Trophoblast cell (in vitro differentiated cells and primary cell): Measurements from ENCODE around the gene TXNDC2.

Experiments used
- DNase-seq, 2 donors: peaks; one replicate each; pipeline ENCODE4 v3.0.0-alpha.2; 2016
- H2AFZ ChIP-seq: 2 replicates; pipeline ENCODE4 v1.6.1; 2013; ENCODE audit warnings: low read length, moderate library complexity, mild to moderate bottlenecking; ENCODE audit not compliant: insufficient read depth, poor library complexity
- H2AK5ac ChIP-seq: 2 replicates; pipeline ENCODE4 v1.6.1; 2013; ENCODE audit warnings: mild to moderate bottlenecking, low read length
- H2BK120ac ChIP-seq: 2 replicates; pipeline ENCODE4 v1.6.1; 2013; ENCODE audit warnings: low read length, mild to moderate bottlenecking, moderate library complexity; ENCODE audit not compliant: insufficient read depth, poor library complexity
- H2BK12ac ChIP-seq: 2 replicates; pipeline ENCODE4 v1.6.1; 2013; ENCODE audit warnings: mild to moderate bottlenecking, low read length, moderate library complexity
- H2BK5ac ChIP-seq: 2 replicates; pipeline ENCODE4 v1.6.1; 2013; ENCODE audit warnings: low read length, low read depth, moderate library complexity, mild to moderate bottlenecking; ENCODE audit not compliant: poor library complexity
- H3K14ac ChIP-seq: 2 replicates; pipeline ENCODE4 v1.6.1; 2013; ENCODE audit warnings: mild to moderate bottlenecking, low read length
- H3K18ac ChIP-seq: 2 replicates; pipeline ENCODE4 v1.6.1; 2013; ENCODE audit warnings: mild to moderate bottlenecking, low read length
- H3K23ac ChIP-seq: 2 replicates; pipeline ENCODE4 v1.6.1; 2013; ENCODE audit warnings: low read length
- H3K27ac ChIP-seq: 2 replicates; pipeline ENCODE4 v1.5.1; 2013; ENCODE audit warnings: low read depth, mild to moderate bottlenecking, inconsistent platforms, low read length, moderate library complexity
- H3K27me3 ChIP-seq: 2 replicates; pipeline ENCODE4 v1.6.1; 2013; ENCODE audit warnings: inconsistent platforms, mild to moderate bottlenecking, low read length, moderate library complexity; ENCODE audit not compliant: insufficient read depth
- H3K36me3 ChIP-seq, 2 experiments: 1 replicate in 1 of 2; 2 replicates in 1 of 2; pipeline ENCODE4 v1.6.1; 2013; ENCODE audit warnings: low read length in 2 of 2, mild to moderate bottlenecking in 2 of 2, moderate library complexity in 1 of 2; ENCODE audit not compliant: insufficient read depth in 2 of 2, control insufficient read depth in 1 of 2
- H3K4ac ChIP-seq: 2 replicates; pipeline ENCODE4 v1.6.1; 2013; ENCODE audit warnings: low read depth, mild to moderate bottlenecking, low read length, moderate library complexity
- H3K4me1 ChIP-seq, 2 experiments: 1 replicate in 1 of 2; 2 replicates in 1 of 2; pipeline ENCODE4 v1.6.1; 2013; ENCODE audit warnings: low read length in 2 of 2, mild to moderate bottlenecking in 2 of 2, moderate library complexity in 1 of 2; ENCODE audit not compliant: insufficient read depth in 2 of 2, control insufficient read depth in 1 of 2
- H3K4me2 ChIP-seq: 2 replicates; pipeline ENCODE4 v1.6.1; 2013; ENCODE audit warnings: inconsistent platforms, mild to moderate bottlenecking, low read length, moderate library complexity
- H3K4me3 ChIP-seq: 2 replicates; pipeline ENCODE4 v1.5.1; 2013; ENCODE audit warnings: mild to moderate bottlenecking, low read depth, low read length, inconsistent platforms
- H3K79me1 ChIP-seq: one replicate; pipeline ENCODE4 v1.6.1; 2013; ENCODE audit warnings: low read length
- H3K79me2 ChIP-seq: 2 replicates; pipeline ENCODE4 v1.6.1; 2013; ENCODE audit warnings: low read length, mild to moderate bottlenecking; ENCODE audit not compliant: control insufficient read depth, insufficient read depth, poor library complexity
- H3K9ac ChIP-seq: 2 replicates; pipeline ENCODE4 v1.6.1; 2013; ENCODE audit warnings: mild to moderate bottlenecking, low read length
- H3K9me3 ChIP-seq: 2 replicates; pipeline ENCODE4 v1.6.1; 2013; ENCODE audit warnings: low read depth, mild to moderate bottlenecking, control low read depth, inconsistent platforms, low read length; ENCODE audit not compliant: insufficient read depth
- H4K12ac ChIP-seq: 2 replicates; pipeline ENCODE4 v1.6.1; 2013; ENCODE audit warnings: low read depth, mild to moderate bottlenecking, low read length, moderate library complexity
- H4K8ac ChIP-seq: 2 replicates; pipeline ENCODE4 v1.6.1; 2013; ENCODE audit warnings: low read depth, mild to moderate bottlenecking, low read length, moderate library complexity
- H4K91ac ChIP-seq: one replicate; pipeline ENCODE4 v1.6.1; 2013; ENCODE audit warnings: low read depth, mild to moderate bottlenecking, low read length, moderate library complexity
- WGBS: extraction: QIAGEN DNeasy Blood & Tissue Kit; methylation state at CpG from one replicate; pipeline ENCODE4 v1.1.7; 2013; ENCODE audit warnings: missing lambda C conversion rate; ENCODE audit not compliant: insufficient read length, insufficient coverage; ENCODE audit errors: extremely low coverage; 5-methylcytosine and 5-hydroxymethylcytosine counted together

Gene TXNDC2

GRCh38 chr18:9918016-9918680, 32.4 kb downstream of the TXNDC2 start:
- Histone ChIP-seq H3K79me1 (peaks cover 12% of the 10 kb centered on the region), H3K23ac (no peak overlapping the region), H3K9ac (no peak overlapping the region), H3K27me3 (no peaks in the 10 kb centered on the region), H3K79me2 (peaks cover 29% of the 10 kb centered on the region), H2AFZ (no peak overlapping the region), H3K14ac (no peak overlapping the region), H3K9me3 (no peaks in the 10 kb centered on the region), H4K8ac (no peak overlapping the region), H3K18ac (no peak overlapping the region), H3K27ac (no peak overlapping the region), H2BK120ac (no peak overlapping the region), H4K91ac (no peak overlapping the region), H3K4me2 (no peak overlapping the region), H3K36me3 (no peaks in the 10 kb centered on the region), H3K4me3 (no peak overlapping the region), H2BK12ac (no peak overlapping the region), H3K4ac (no peak overlapping the region), H4K12ac (no peak overlapping the region), H3K4me1 (peaks cover 3 to 8% of the 10 kb centered on the region in 2 experiments), H2BK5ac (no peak overlapping the region), H2AK5ac (no peak overlapping the region)
- peak in 1 of 2 donors; percentile 71 for DNase-seq
- WGBS = no CpG with 5 or more reads among the region's 2 CpGs

DNA sequence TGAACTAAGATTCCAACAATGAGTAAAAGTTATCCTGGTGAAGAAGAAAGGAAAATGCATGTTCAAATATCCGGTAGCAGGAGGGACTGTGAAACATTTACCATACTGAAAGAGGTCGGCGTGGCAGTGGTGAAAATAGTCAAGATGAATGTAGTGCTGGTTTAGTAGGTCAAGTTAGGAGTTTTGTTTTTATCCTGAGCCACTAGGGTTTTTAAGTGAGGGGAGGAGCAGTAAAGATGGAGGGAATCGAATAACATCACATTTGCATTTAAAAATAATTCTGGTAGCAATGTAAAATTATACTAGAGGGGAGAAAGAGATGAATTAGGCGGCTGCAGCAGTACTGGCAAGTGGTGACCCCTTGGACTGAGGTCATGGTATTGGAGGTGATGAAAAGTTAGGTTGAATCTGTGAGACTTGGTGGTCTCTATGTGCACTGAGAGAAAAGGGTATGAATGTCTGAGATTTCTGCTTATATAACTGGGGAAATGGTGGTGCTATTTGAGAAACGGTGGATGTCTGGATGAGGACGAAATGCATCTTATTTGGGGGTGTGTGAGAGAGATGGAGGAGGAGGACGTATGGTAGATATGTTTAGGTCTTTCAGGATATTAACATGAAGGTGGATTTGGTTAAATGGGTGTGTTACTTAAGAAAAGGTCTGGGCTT, 33.9 kb downstream of the TXNDC2 start:
- no peak overlapping the region for H3K9ac ChIP-seq
- no peak overlapping the region for H3K18ac ChIP-seq
- no peak overlapping the region for H3K4me3 ChIP-seq
- DNase-seq = no peak
- no peak overlapping the region for H2BK120ac ChIP-seq
- peak overlapping the region; percentile 97 for H3K4ac ChIP-seq
- H3K23ac ChIP-seq = no peak overlapping the region
- peaks cover 21% of the 10 kb centered on the region for H3K79me2 ChIP-seq
- H4K12ac ChIP-seq = no peak overlapping the region
- no peak overlapping the region for H3K27ac ChIP-seq
- no peaks in the 10 kb centered on the region for H3K36me3 ChIP-seq
- H2AK5ac ChIP-seq = no peak overlapping the region
- no peak overlapping the region for H3K4me2 ChIP-seq
- H3K14ac ChIP-seq = no peak overlapping the region
- H3K79me1 ChIP-seq = peaks cover 2% of the 10 kb centered on the region
- WGBS = 100% methylated on average over 3 of the region's 8 CpGs
- H2BK12ac ChIP-seq = no peak overlapping the region
- H2AFZ ChIP-seq = no peak overlapping the region
- no peak overlapping the region for H4K8ac ChIP-seq
- no peak overlapping the region for H2BK5ac ChIP-seq
- no peaks in the 10 kb centered on the region for H3K9me3 ChIP-seq
- H3K27me3 ChIP-seq = no peaks in the 10 kb centered on the region
- H4K91ac ChIP-seq = no peak overlapping the region
- peaks cover 3 to 8% of the 10 kb centered on the region in 2 experiments for H3K4me1 ChIP-seq

- H3K9me3 ChIP-seq = no peaks in the 10 kb centered on the region
- no peak for DNase-seq
- no peak overlapping the region for H4K12ac ChIP-seq
- H3K4ac ChIP-seq = peak overlapping the region; percentile 91
- H2AK5ac ChIP-seq = no peak overlapping the region
- H3K79me2 ChIP-seq = peaks cover 13% of the 10 kb centered on the region
- no peaks in the 10 kb centered on the region for H3K36me3 ChIP-seq
- H3K14ac ChIP-seq = no peak overlapping the region
- no peak overlapping the region for H4K8ac ChIP-seq
- H2AFZ ChIP-seq = no peak overlapping the region
- H3K79me1 ChIP-seq = no peaks in the 10 kb centered on the region
- no peak overlapping the region for H3K23ac ChIP-seq
- H3K4me3 ChIP-seq = no peak overlapping the region
- H3K18ac ChIP-seq = no peak overlapping the region
- no peak overlapping the region for H3K27ac ChIP-seq
- H3K27me3 ChIP-seq = no peaks in the 10 kb centered on the region
- no peak overlapping the region for H3K9ac ChIP-seq
- no peak overlapping the region for H3K4me2 ChIP-seq
- H4K91ac ChIP-seq = no peak overlapping the region
- peaks cover 4 to 13% of the 10 kb centered on the region in 2 experiments for H3K4me1 ChIP-seq
- H2BK120ac ChIP-seq = no peak overlapping the region
- no peak overlapping the region for H2BK5ac ChIP-seq
- no peak overlapping the region for H2BK12ac ChIP-seq
- 100% methylated on average over 2 of the region's 4 CpGs for WGBS
These were observed 37.0 kb downstream of the TXNDC2 start for GRCh38 chr18:9922592-9923311.

GRCh38 chr18:9924371-9924943, 38.7 kb downstream of the TXNDC2 start:
- Histone ChIP-seq H3K23ac (no peak overlapping the region), H3K14ac (no peak overlapping the region), H3K36me3 (no peaks in the 10 kb centered on the region), H3K4me2 (no peak overlapping the region), H4K91ac (no peak overlapping the region), H2BK120ac (no peak overlapping the region), H3K27ac (no peak overlapping the region), H3K4me3 (no peak overlapping the region), H3K9ac (no peak overlapping the region), H4K12ac (no peak overlapping the region), H2AK5ac (no peak overlapping the region), H2AFZ (no peak overlapping the region), H3K27me3 (no peaks in the 10 kb centered on the region), H4K8ac (no peak overlapping the region), H3K4ac (no peak overlapping the region), H2BK12ac (no peak overlapping the region), H2BK5ac (no peak overlapping the region), H3K79me1 (no peaks in the 10 kb centered on the region), H3K4me1 (peaks cover 4 to 15% of the 10 kb centered on the region in 2 experiments), H3K9me3 (no peaks in the 10 kb centered on the region), H3K18ac (no peak overlapping the region), H3K79me2 (peaks cover 10% of the 10 kb centered on the region)
- WGBS = no CpG with 5 or more reads among the region's 4 CpGs
- no peak for DNase-seq
